NCI-H1417 (cell line): ENCODE results near the gene DNTT.

Source experiments
- DNase-seq, 3 experiments: peaks; one replicate each; lab custom pipeline; 2025; lab: John Stamatoyannopoulos, UW

The DNTT gene

DNA sequence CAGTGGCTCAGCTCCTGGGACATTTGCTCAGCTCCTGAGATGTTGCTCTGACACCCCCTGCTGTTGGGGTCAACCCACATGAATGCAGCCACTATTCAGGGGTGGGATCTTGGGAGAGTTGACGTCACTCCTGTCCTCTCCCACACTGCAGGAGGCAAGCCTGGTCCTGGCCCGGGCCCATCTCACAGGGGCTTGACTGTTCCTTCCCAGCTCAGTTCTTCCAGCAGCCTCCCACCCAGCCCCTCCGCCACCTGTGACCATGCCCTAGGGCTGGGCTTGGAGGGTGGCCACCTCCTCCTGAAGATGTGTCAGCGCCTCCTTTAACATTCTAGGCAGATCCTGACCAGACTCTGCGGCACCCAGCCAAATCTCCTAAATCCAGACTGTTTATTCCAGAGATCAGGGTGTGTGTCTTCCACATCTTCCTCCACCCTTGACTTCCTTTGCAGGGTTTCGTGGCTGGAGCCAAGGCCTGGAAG, 73.6 kb downstream of the DNTT start:
- no peak for DNase-seq

DNA sequence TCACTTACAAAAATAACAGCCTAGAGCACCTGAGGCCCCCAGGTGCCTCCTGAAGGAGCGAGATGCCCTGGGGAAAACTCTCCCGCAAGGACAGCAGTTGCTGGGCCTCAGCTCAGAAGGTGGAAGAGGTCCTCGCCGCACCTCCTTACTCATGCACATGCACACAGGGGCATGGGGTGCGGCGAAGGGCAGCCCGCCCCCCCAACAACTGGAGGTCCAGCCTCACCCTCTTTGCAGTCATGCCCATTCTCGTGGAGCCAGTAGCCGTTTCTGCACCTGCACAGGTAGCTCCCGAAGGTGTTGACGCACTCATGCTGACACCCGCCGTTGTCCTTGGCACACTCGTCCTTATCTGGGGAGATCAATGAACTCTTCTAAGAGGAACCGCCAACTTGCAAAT, 74.5 kb downstream of the DNTT start:
- no peak for DNase-seq

DNA sequence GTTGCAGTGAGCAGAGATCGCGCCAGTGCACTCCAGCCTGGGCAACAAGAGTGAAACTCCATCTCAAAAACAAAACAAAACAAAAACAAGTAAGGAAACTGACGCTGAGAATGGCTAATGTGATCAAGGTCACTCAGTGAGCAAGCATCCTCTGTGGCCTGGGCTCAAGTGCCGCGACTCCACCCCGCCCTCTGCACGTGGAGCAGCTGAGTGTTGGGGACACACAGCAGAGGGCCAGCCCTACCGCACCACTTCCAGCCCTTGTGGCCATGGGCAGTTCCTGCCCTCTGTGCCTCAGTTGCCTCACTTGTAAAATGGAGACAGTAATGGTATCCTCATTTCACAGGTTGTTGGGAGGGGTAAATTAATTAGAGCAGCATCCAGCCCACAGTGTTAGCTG, 75.5 kb downstream of the DNTT start:
- no peak for DNase-seq

GRCh38 chr10:96380821-96381220, 76.6 kb downstream of the DNTT start:
- no peak for DNase-seq

DNA sequence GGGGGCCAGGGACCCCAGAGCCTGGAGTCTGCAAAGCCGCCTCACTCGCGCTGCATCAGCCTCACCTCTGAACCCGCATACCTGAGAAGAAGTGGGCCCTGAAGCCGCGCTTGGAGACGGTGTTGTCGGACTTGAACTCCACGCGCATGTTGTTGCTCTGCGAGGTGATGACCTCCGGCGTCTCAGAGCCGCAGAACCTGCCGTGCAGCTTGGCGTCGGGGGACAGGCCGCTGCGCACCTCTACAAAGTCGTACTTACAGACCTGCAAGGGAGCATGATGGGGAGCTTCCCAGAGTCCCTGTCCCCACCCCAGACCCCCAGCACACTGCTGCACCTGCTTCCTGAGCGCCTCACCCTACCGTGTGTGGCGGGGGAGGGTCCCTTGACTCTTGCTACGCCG, 80.3 kb downstream of the DNTT start:
- DNase-seq, result no peak

- DNase-seq, result no peak
These were observed 82.9 kb downstream of the DNTT start for GRCh38 chr10:96387161-96387560.

- DNase-seq, result no peak
These were observed 83.4 kb downstream of the DNTT start for GRCh38 chr10:96387601-96388000.
